GM12878 (cell line): Measurements from ENCODE around the gene FILIP1L. TPM values are rescaled to one million over a fixed set of nuclear protein-coding genes. Genes with fewer than 3 reads are reported as not detected.

Experiments
- ATAC-seq: fragments of 200-7000 bp; cut with Tn5 transposase; 3 replicates; pipeline ENCODE4 v1.9.1; 2020; ENCODE audit warnings: mild to moderate bottlenecking, moderate library complexity
- BruUV-seq: library from RNA; stranded (reverse); fragments of 400-500 nt; replicated peaks from 2 replicates; lab custom pipeline; 2021; lab: Mats Ljungman, UMichigan
- CTCF ChIA-PET: fragments of 300-600 bp; sonication (Branson Sonifier 250); formaldehyde crosslinking; extraction: SDS; loops from one replicate; lab custom pipeline; 2021; ENCODE audit warnings: inconsistent platforms; lab: Yijun Ruan, JAX
- POLR2A ChIA-PET: fragments of 350-600 bp; formaldehyde crosslinking; extraction: SDS; loops from one replicate; lab custom pipeline; 2021; ENCODE audit warnings: inconsistent platforms; lab: Charles Lee
- RAD21 ChIA-PET: fragments of 300-600 bp; sonication (Branson Sonifier 250); formaldehyde crosslinking; loops from one replicate; lab custom pipeline; 2023; ENCODE audit warnings: antibody characterized with exemption; ENCODE audit not compliant: unreplicated experiment; lab: Charles Lee
- SMC1A ChIA-PET: fragments of 300-600 bp; sonication (Branson Sonifier 250); formaldehyde crosslinking; loops from one replicate; lab custom pipeline; 2023; ENCODE audit not compliant: unreplicated experiment, uncharacterized antibody; lab: Charles Lee
- DNase-seq: peaks from one replicate; pipeline ENCODE4 v3.0.0-alpha.2; 2011; ENCODE audit warnings: low read depth, low spot score
- FAIRE-seq: peaks from 3 replicates; lab custom pipeline; 2011; peaks lifted over from hg19 to GRCh38; lab: Jason Lieb, UNC
- H2AFZ ChIP-seq: 2 replicates; pipeline ENCODE4 v1.6.0; 2011; ENCODE audit warnings: low read depth, low read length, control low read depth; ENCODE audit not compliant: control insufficient read depth
- H3K27ac ChIP-seq: 2 replicates; pipeline ENCODE4 v1.5.1; 2011; ENCODE audit warnings: control low read depth; ENCODE audit not compliant: control insufficient read depth, insufficient read depth
- H3K27me3 ChIP-seq, 2 experiments: replicated peaks in 1 of 2; 2 replicates each; pipeline versions ENCODE4 v1.6.0 to v1.6.1; 2011; ENCODE audit warnings: low read length in 1 of 2; ENCODE audit not compliant: control insufficient read depth in 2 of 2, insufficient read depth in 2 of 2
- H3K36me3 ChIP-seq, 2 experiments: 2 replicates each; pipeline ENCODE4 v1.5.1; 2011; ENCODE audit warnings: low read length in 1 of 2; ENCODE audit not compliant: control insufficient read depth in 2 of 2, insufficient read depth in 2 of 2
- H3K4me1 ChIP-seq: 2 replicates; pipeline ENCODE4 v1.6.1; 2011; ENCODE audit warnings: mild to moderate bottlenecking, low read length, moderate library complexity, mixed read lengths; ENCODE audit not compliant: control insufficient read depth, insufficient read depth
- H3K4me2 ChIP-seq: 2 replicates; pipeline ENCODE4 v1.6.0; 2011; ENCODE audit warnings: control low read depth; ENCODE audit not compliant: control insufficient read depth, insufficient read depth
- H3K4me3 ChIP-seq: fragments of 200-600 bp; sonication (generic); 2 replicates; pipeline ENCODE4 v1.5.1; 2016
- H3K79me2 ChIP-seq: 2 replicates; pipeline ENCODE4 v1.6.0; 2011; ENCODE audit warnings: low read length; ENCODE audit not compliant: control insufficient read depth, insufficient read depth
- H3K9ac ChIP-seq: 2 replicates; pipeline ENCODE4 v1.8.0; 2011; ENCODE audit warnings: low read length, control low read depth, mixed read lengths; ENCODE audit not compliant: control insufficient read depth, insufficient read depth
- H3K9me3 ChIP-seq: replicated peaks from 3 replicates; pipeline ENCODE4 v1.5.1; 2011; ENCODE audit warnings: mild to moderate bottlenecking, low read length; ENCODE audit not compliant: control insufficient read depth, insufficient read depth
- H4K20me1 ChIP-seq: 2 replicates; pipeline ENCODE4 v1.6.0; 2011; ENCODE audit not compliant: control insufficient read depth, insufficient read depth
- BRCA1 ChIP-seq: IDR thresholded peaks from 2 replicates; pipeline ENCODE4 v1.6.1; 2011; ENCODE audit warnings: low read depth, low read length, improper control_type of control experiment
- CHD4 ChIP-seq: fragments of 200-600 bp; sonication (generic); IDR thresholded peaks from 2 replicates; pipeline ENCODE4 v1.6.1; 2016; ENCODE audit warnings: mild to moderate bottlenecking
- CREB1 ChIP-seq: IDR thresholded peaks from 2 replicates; pipeline ENCODE4 v1.6.1; 2012; ENCODE audit warnings: low read depth, mild to moderate bottlenecking, inconsistent platforms
- CREM ChIP-seq: IDR thresholded peaks from 2 replicates; pipeline ENCODE4 v1.6.1; 2014; ENCODE audit warnings: antibody characterized with exemption, low read depth
- EGR1 ChIP-seq, 2 experiments: IDR thresholded peaks; 1 replicate in 1 of 2; 2 replicates in 1 of 2; pipeline ENCODE4 v1.6.1; 2011 to 2012; ENCODE audit warnings: low read depth in 2 of 2, low read length in 2 of 2, borderline replicate concordance in 1 of 2, mild to moderate bottlenecking in 1 of 2, moderate library complexity in 1 of 2
- HDAC2 ChIP-seq: fragments of 200-600 bp; sonication (generic); IDR thresholded peaks from 2 replicates; pipeline ENCODE4 v1.6.1; 2017
- MEF2A ChIP-seq: IDR thresholded peaks from 2 replicates; pipeline ENCODE4 v1.6.1; 2011; ENCODE audit warnings: low read depth, mild to moderate bottlenecking, low read length, moderate library complexity; ENCODE audit not compliant: insufficient read depth
- NFYB ChIP-seq: IDR thresholded peaks from 2 replicates; pipeline ENCODE4 v1.6.1; 2011; ENCODE audit warnings: low read depth, mild to moderate bottlenecking, low read length, improper control_type of control experiment, moderate library complexity; ENCODE audit not compliant: insufficient read depth
- NR2C2 ChIP-seq: IDR thresholded peaks from 2 replicates; pipeline ENCODE4 v1.6.1; 2011; ENCODE audit warnings: borderline replicate concordance, low read depth; ENCODE audit not compliant: control insufficient read depth, insufficient read length
- POU2F2 ChIP-seq: IDR thresholded peaks from 3 replicates; pipeline ENCODE4 v1.6.1; 2011; ENCODE audit warnings: low read depth, mild to moderate bottlenecking, low read length, borderline replicate concordance
- TCF3 ChIP-seq: IDR thresholded peaks from 2 replicates; pipeline ENCODE4 v1.6.1; 2012; ENCODE audit warnings: low read depth, mild to moderate bottlenecking, low read length, borderline replicate concordance; ENCODE audit not compliant: insufficient read depth
- WGBS: methylation state at CpG from one replicate; pipeline ENCODE4 v1.1.6; 2016; ENCODE audit warnings: low lambda C conversion rate; ENCODE audit not compliant: insufficient replicate concordance, insufficient coverage; ENCODE audit errors: missing lambda C conversion rate; 5-methylcytosine and 5-hydroxymethylcytosine counted together
- in situ Hi-C: fragments of 300-500 bp; cut with MboI; formaldehyde crosslinking; loops from 9 replicates; pipeline ENCODE4 v1.14.3; 2018; ENCODE audit warnings: mixed read lengths
- intact Hi-C: fragments of 100-400 bp; cut with micrococcal nuclease; formaldehyde crosslinking; loops from one replicate; pipeline ENCODE4 v1.14.2; 2022; ENCODE audit not compliant: unreplicated experiment
- polyA plus RNA-seq, 11 experiments: library from polyadenylated mRNA; depleted of rRNA in 4 of 11; unstranded in 6 of 11; stranded (reverse) in 5 of 11; fragments of >200 nt; fragmentation: Nextera tagmentation in 4 of 11; fragmentation: Illumina TruSeq in 1 of 11; extraction: Ambion mirVana in 4 of 11; extraction: Trizol in 1 of 11; gene quantifications; 1 replicate in 1 of 11; 2 replicates in 10 of 11; pipeline versions ENCODE4 v1.2.1 to v1.2.3, GENCODE V29; 2011 to 2016; ENCODE audit warnings: inconsistent platforms in 2 of 11, missing spikeins in 2 of 11, low read depth in 1 of 11
- total RNA-seq, 4 experiments: library from RNA; depleted of rRNA in 3 of 4; stranded (reverse); fragments of >200 nt in 3 of 4; fragmentation: Illumina TruSeq in 1 of 4; extraction: Trizol in 1 of 4; gene quantifications; 2 replicates each; pipeline versions ENCODE4 v1.2.1 to v1.2.3, GENCODE V29; 2013 to 2021
- TF ChIP-seq, protein P1 (sequence below): fragments of 450-650 bp; IDR thresholded peaks from 2 replicates; pipeline ENCODE4 v1.6.1; 2018; ENCODE audit warnings: mild to moderate bottlenecking, low read depth, moderate library complexity; ENCODE audit not compliant: partially characterized antibody

FILIP1L gene
- total and polyA plus RNA-seq, 10 of the 15 experiments (the other 5 are each of a cell fraction or from before 2014, with no cell fraction given), result 0.24 to 6.1 (median 3.5) TPM

DNA sequence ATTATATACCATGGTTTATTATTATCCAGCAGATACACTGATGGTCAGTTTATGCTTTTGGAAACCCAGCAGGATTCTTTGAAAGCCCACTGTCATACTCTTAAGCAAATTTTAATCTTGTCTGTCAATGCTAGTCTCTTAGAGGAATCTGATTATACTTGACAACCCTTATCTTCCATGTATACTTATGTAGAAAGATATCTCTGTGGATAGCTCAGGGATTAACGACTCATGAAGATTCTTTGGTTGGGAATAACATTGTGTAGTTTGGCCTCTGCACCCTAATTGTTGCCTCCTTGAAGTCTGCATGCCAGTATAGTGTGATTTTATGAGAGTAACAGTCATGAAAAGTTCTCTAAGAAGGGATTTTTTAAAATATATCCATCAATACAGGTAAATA, 33.0 kb downstream of the FILIP1L start (continued):
- TF ChIP-seq, protein P1, sequence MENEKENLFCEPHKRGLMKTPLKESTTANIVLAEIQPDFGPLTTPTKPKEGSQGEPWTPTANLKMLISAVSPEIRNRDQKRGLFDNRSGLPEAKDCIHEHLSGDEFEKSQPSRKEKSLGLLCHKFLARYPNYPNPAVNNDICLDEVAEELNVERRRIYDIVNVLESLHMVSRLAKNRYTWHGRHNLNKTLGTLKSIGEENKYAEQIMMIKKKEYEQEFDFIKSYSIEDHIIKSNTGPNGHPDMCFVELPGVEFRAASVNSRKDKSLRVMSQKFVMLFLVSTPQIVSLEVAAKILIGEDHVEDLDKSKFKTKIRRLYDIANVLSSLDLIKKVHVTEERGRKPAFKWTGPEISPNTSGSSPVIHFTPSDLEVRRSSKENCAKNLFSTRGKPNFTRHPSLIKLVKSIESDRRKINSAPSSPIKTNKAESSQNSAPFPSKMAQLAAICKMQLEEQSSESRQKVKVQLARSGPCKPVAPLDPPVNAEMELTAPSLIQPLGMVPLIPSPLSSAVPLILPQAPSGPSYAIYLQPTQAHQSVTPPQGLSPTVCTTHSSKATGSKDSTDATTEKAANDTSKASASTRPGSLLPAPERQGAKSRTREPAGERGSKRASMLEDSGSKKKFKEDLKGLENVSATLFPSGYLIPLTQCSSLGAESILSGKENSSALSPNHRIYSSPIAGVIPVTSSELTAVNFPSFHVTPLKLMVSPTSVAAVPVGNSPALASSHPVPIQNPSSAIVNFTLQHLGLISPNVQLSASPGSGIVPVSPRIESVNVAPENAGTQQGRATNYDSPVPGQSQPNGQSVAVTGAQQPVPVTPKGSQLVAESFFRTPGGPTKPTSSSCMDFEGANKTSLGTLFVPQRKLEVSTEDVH, result no peak
- TF ChIP-seq CREM (no peak), EGR1 (IDR thresholded peaks at IDR 0.05; ENCODE audit: borderline replicate concordance in 1 of 2, low read depth in 2 of 2, low read length in 2 of 2) (no peak), BRCA1 (no peak)

DNA sequence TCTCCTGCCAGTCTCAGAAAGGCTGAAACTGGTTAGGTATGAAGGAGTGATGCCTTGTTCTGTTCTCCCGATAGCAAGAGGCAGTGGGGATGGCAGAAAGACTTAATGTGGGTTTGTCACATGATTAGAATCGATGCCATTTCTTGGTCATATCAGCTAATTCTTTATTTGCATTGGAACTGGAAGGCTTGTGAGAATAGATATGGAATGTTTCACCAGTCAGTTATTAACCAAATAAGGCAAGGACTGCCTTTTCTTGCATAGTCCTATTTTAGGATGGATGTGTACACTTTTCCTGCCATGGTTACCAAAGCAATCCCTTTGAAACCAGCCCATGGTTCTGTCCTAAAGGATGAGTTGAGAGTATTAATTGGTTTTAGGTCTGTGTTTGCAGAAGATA, 33.7 kb downstream of the FILIP1L start:
- no peak for ATAC-seq
- CTCF ChIA-PET, result interaction anchor here (0.9 to 1.5 kb wide), 3 partner anchors 9 to 176 kb away, joined by 3 to 6 read pairs (median 4); no protein-coding TSS in a partner anchor

More for the DNA sequence above, 33.7 kb downstream of the FILIP1L start:
- H4K20me1 ChIP-seq, result no peaks in the 10 kb centered on the region
- FAIRE-seq, result no peak
- no peak overlapping the region for H3K9ac ChIP-seq
- ChIA-PET SMC1A (interaction anchor here (1.1 to 1.2 kb wide), 2 partner anchors 10 to 25 kb away, joined by 3 to 5 read pairs; no protein-coding TSS in a partner anchor), POLR2A (no interaction called here), RAD21 (no interaction called here)
- in situ Hi-C loops (no loop called here), intact Hi-C loops (no loop called here)
- no peaks in the 10 kb centered on the region for H3K9me3 ChIP-seq
- DNase-seq, result no peak
- no peaks in the 10 kb centered on the region for H3K36me3 ChIP-seq
- H3K4me3 ChIP-seq, result no peak overlapping the region
- no TSS peak for BruUV-seq
- WGBS, result 97% methylated on average over 2 of the region's 2 CpGs
- no peaks in the 10 kb centered on the region for H3K4me1 ChIP-seq
- no peaks in the 10 kb centered on the region for H3K27me3 ChIP-seq
- H3K27ac ChIP-seq, result no peak overlapping the region
- no peaks in the 10 kb centered on the region for H3K79me2 ChIP-seq
- H3K4me2 ChIP-seq, result no peak overlapping the region
- TF ChIP-seq HDAC2 (no peak), NR2C2 (no peak), CHD4 (no peak), NFYB (no peak), POU2F2 (no peak), MEF2A (no peak), TCF3 (no peak), CREB1 (no peak)
- H2AFZ ChIP-seq, result no peak overlapping the region
